NCI-H748 treated with DMSO at 0.1 percent for 48 hours (cell line): ENCODE data around the gene FKBP8.

Source experiments
- DNase-seq: peaks from one replicate; lab custom pipeline; 2025; lab: John Stamatoyannopoulos, UW

FKBP8 gene

DNA sequence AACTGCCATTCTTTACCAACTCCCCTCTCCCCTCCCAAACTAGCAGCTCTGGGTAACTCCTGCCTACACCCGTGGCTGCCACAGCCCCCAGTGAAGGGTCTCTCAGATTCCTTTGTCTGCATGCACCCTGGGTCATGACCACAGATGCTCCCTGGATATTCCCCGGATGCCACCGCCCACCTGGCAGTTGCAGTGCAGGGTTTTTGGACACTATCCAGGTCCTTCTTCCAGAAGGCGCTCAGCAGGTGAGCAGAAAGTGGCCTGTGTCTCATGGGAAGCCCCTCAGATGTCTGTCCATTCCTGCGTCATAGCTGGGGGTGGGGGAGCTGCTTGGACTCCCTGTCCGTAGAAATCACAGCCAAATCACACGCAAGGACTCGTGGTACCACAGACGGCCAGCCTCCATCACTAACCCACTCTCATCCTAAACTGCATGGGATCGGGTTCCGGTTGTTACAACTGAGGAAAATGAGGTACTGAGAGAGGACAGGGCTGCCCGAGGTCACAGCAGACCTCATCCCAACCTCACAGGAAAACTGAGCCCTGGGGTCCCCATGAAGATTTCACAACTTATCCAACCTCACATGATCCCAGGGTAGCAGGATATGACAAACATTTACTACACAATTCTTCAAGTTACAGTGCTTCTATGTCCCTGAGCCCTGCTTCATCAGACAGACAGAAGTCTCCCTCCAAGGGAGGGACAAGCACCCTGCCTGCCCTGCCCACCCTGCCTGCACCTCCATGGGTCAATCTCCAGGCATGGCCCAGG lies 60.1 kb downstream of the FKBP8 start:
- DNase-seq: no peak
